A549 treated with DMSO at 1 μM for 4 hours (cell line): ENCODE measurements around the gene PTPRQ. TPM values are rescaled to one million over a fixed set of nuclear protein-coding genes. Genes with fewer than 3 reads are reported as not detected.

Source experiments
- total RNA-seq: library from RNA; stranded (reverse); fragments of 200-300 nt; extraction: Qiagen RNA extraction; gene quantifications from 5 replicates; pipeline ENCODE4 v1.2.3, GENCODE V29; 2022; ENCODE audit warnings: low read depth

The PTPRQ gene, protein sequence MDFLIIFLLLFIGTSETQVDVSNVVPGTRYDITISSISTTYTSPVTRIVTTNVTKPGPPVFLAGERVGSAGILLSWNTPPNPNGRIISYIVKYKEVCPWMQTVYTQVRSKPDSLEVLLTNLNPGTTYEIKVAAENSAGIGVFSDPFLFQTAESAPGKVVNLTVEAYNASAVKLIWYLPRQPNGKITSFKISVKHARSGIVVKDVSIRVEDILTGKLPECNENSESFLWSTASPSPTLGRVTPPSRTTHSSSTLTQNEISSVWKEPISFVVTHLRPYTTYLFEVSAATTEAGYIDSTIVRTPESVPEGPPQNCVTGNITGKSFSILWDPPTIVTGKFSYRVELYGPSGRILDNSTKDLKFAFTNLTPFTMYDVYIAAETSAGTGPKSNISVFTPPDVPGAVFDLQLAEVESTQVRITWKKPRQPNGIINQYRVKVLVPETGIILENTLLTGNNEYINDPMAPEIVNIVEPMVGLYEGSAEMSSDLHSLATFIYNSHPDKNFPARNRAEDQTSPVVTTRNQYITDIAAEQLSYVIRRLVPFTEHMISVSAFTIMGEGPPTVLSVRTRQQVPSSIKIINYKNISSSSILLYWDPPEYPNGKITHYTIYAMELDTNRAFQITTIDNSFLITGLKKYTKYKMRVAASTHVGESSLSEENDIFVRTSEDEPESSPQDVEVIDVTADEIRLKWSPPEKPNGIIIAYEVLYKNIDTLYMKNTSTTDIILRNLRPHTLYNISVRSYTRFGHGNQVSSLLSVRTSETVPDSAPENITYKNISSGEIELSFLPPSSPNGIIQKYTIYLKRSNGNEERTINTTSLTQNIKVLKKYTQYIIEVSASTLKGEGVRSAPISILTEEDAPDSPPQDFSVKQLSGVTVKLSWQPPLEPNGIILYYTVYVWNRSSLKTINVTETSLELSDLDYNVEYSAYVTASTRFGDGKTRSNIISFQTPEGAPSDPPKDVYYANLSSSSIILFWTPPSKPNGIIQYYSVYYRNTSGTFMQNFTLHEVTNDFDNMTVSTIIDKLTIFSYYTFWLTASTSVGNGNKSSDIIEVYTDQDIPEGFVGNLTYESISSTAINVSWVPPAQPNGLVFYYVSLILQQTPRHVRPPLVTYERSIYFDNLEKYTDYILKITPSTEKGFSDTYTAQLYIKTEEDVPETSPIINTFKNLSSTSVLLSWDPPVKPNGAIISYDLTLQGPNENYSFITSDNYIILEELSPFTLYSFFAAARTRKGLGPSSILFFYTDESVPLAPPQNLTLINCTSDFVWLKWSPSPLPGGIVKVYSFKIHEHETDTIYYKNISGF (N-terminal part only)
- 0.01 to 0.11 TPM (median 0.03 TPM) in 4 of 5 replicates, not detected in the other for total RNA-seq

DNA sequence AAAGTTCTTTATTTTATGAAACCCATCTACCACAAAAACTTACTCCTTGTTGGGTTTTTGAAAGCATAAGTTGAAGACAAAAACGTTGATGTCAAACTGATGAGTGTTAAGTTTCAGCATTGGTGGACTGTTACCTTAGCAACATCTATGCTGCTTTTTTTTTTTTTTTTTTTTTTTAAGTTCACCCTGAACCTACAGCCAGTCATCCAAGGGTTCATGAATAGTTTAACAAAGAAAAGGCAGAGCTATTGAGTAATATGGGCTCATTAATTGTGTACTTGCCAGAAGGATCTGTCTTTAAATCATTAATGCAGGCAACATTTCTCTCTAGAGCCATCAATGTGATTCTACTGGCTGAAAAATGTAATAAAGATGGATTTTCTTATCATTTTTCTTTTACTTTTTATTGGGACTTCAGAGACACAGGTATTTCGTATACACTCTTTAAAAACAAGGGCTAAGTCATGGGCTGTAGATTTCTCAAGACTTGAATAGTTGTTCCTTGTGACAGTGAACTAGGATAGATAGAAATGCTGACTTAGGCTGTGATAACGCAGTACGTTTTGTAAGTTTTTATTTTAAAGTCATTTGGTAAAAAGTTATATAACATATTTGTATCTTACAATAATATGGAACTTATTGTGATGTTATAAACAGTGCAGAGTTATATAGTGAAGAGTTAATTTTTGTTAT, at the start of gene PTPRQ:
TSS of gene PTPRQ (plus strand) at position 262 of the 693 bp plus-strand sequence. CDS start at position 373, 111 bp downstream.

GRCh38 chr12:80707126-80707829, 263.2 kb downstream of the PTPRQ start, which contains the start of gene MYF6:
MYF6 (plus strand) TSS chr12:80707634; CDS start chr12:80707720, 86 bp downstream.

DNA sequence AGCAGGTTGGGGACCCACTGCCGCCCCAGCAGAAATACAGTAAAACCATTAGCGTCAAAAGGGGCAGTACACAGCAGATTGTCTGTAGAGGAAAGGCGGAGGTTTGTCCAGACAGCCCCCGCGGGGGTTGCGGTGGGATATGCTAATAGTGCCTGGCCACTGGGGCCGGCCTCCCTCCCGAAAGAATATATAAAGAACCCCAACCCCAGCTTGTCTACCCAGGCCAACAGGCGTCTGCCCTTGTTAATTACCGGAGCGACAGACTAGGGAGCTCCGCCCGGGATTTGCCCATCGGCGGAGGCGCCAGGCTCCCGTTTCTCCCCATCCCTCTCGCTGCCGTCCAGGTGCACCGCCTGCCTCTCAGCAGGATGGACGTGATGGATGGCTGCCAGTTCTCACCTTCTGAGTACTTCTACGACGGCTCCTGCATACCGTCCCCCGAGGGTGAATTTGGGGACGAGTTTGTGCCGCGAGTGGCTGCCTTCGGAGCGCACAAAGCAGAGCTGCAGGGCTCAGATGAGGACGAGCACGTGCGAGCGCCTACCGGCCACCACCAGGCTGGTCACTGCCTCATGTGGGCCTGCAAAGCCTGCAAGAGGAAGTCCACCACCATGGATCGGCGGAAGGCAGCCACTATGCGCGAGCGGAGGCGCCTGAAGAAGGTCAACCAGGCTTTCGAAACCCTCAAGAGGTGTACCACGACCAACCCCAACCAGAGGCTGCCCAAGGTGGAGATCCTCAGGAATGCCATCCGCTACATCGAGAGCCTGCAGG, 272.8 kb downstream of the PTPRQ start, which contains the start of gene MYF5:
TSS of gene MYF5 (plus strand) at position 217 of the 774 bp plus-strand sequence. CDS start at position 369, 152 bp downstream.

